HepG2 (cell line): Measurements from ENCODE around the gene SOCS1. TPM values are rescaled to one million over a fixed set of nuclear protein-coding genes. Genes with fewer than 3 reads are reported as not detected.

Source experiments
- ARNTL ChIP-seq: sonication (generic); formaldehyde crosslinking; IDR thresholded peaks from 2 replicates; pipeline ENCODE4 v1.4.0; 2020; ENCODE audit warnings: mild to moderate bottlenecking, missing genetic modification reagents
- CREB1 ChIP-seq, 2 experiments: fragments of 450-650 bp in 1 of 2; IDR thresholded peaks; 2 replicates each; pipeline ENCODE4 v1.6.1; 2016 to 2017; ENCODE audit warnings: control low read depth in 1 of 2, mild to moderate bottlenecking in 1 of 2, missing compliant biosample characterization in 1 of 2, missing genetic modification characterization in 1 of 2
- ELF1 ChIP-seq: sonication (generic); formaldehyde crosslinking; IDR thresholded peaks from 2 replicates; pipeline ENCODE4 v1.4.0; 2020; ENCODE audit warnings: missing genetic modification reagents
- EZH2 ChIP-seq: conservative IDR thresholded peaks from 2 replicates; pipeline ENCODE4 v1.6.1; 2012; ENCODE audit warnings: mild to moderate bottlenecking, low read depth, low read length, moderate library complexity
- FOSL1 ChIP-seq: sonication (generic); formaldehyde crosslinking; IDR thresholded peaks from 2 replicates; pipeline ENCODE4 v1.9.0; 2021; ENCODE audit warnings: missing genetic modification reagents, borderline replicate concordance
- FOXP1 ChIP-seq, 2 experiments: fragments of 450-650 bp in 1 of 2; IDR thresholded peaks; 2 replicates each; pipeline ENCODE4 v1.6.1; 2017 to 2018; ENCODE audit warnings: antibody characterized with exemption in 1 of 2
- GATAD2A ChIP-seq: IDR thresholded peaks from 2 replicates; pipeline ENCODE4 v1.6.1; 2016
- GFI1 ChIP-seq: sonication (generic); formaldehyde crosslinking; IDR thresholded peaks from 2 replicates; pipeline ENCODE4 v1.5.0; 2020; ENCODE audit warnings: missing genetic modification reagents, mild to moderate bottlenecking, borderline replicate concordance
- GTF2F1 ChIP-seq: fragments of 150-350 bp; IDR thresholded peaks from 2 replicates; pipeline ENCODE4 v1.6.1; 2014; ENCODE audit warnings: low read length
- HCFC1 ChIP-seq: fragments of 150-350 bp; IDR thresholded peaks from 2 replicates; pipeline ENCODE4 v1.6.1; 2014; ENCODE audit warnings: low read depth, low read length
- KDM5B ChIP-seq: sonication (generic); formaldehyde crosslinking; IDR thresholded peaks from 2 replicates; pipeline ENCODE4 v1.4.0; 2020; ENCODE audit warnings: missing genetic modification reagents, mild to moderate bottlenecking, borderline replicate concordance
- MLLT10 ChIP-seq: sonication (generic); formaldehyde crosslinking; IDR thresholded peaks from 2 replicates; pipeline ENCODE4 v1.4.0; 2020; ENCODE audit warnings: missing genetic modification reagents
- NFATC3 ChIP-seq: sonication (generic); formaldehyde crosslinking; IDR thresholded peaks from 2 replicates; pipeline ENCODE4 v1.5.1; 2020; ENCODE audit warnings: mild to moderate bottlenecking, missing genetic modification reagents
- PATZ1 ChIP-seq: sonication (generic); formaldehyde crosslinking; IDR thresholded peaks from 2 replicates; pipeline ENCODE4 v1.4.0; 2020; ENCODE audit warnings: missing genetic modification reagents
- SOX6 ChIP-seq, 2 experiments: fragments of 450-650 bp in 1 of 2; sonication (generic) in 1 of 2; formaldehyde crosslinking in 1 of 2; IDR thresholded peaks; 2 replicates each; pipeline versions ENCODE4 v1.4.0 to v1.6.1; 2017 to 2020; ENCODE audit warnings: antibody characterized with exemption in 1 of 2, mild to moderate bottlenecking in 1 of 2, missing genetic modification reagents in 1 of 2
- SP2 ChIP-seq: sonication (generic); formaldehyde crosslinking; IDR thresholded peaks from 2 replicates; pipeline ENCODE4 v1.5.1; 2020; ENCODE audit warnings: mild to moderate bottlenecking, missing genetic modification reagents
- TP53 ChIP-seq: sonication (generic); formaldehyde crosslinking; conservative IDR thresholded peaks from 2 replicates; pipeline ENCODE4 v1.4.0; 2020; ENCODE audit warnings: missing genetic modification reagents
- ZFP62 ChIP-seq: sonication (generic); formaldehyde crosslinking; IDR thresholded peaks from 2 replicates; pipeline ENCODE4 v1.4.0; 2020; ENCODE audit warnings: missing genetic modification reagents
- ZMYM3 ChIP-seq: sonication (generic); formaldehyde crosslinking; IDR thresholded peaks from 2 replicates; pipeline ENCODE4 v1.5.1; 2020; ENCODE audit warnings: mild to moderate bottlenecking, missing genetic modification reagents
- ZNF10 ChIP-seq: sonication (generic); formaldehyde crosslinking; IDR thresholded peaks from 2 replicates; pipeline ENCODE4 v1.4.0; 2020; ENCODE audit warnings: mild to moderate bottlenecking, low read depth, missing genetic modification reagents, borderline replicate concordance
- ZNF136 ChIP-seq: sonication (generic); formaldehyde crosslinking; IDR thresholded peaks from 2 replicates; pipeline ENCODE4 v1.8.1; 2022; ENCODE audit warnings: low read depth, mild to moderate bottlenecking, moderate library complexity, missing genetic modification reagents
- ZNF264 ChIP-seq: sonication (generic); formaldehyde crosslinking; IDR thresholded peaks from 2 replicates; pipeline ENCODE4 v1.4.0; 2020; ENCODE audit warnings: missing genetic modification reagents
- ZNF292 ChIP-seq: sonication (generic); formaldehyde crosslinking; IDR thresholded peaks from 2 replicates; pipeline ENCODE4 v1.8.1; 2022; ENCODE audit warnings: mild to moderate bottlenecking, low read depth, missing genetic modification reagents, borderline replicate concordance
- ZNF3 ChIP-seq: IDR thresholded peaks from 2 replicates; pipeline ENCODE4 v1.7.0; 2017; ENCODE audit warnings: inconsistent platforms
- ZNF510 ChIP-seq: sonication (generic); formaldehyde crosslinking; IDR thresholded peaks from 2 replicates; pipeline ENCODE4 v1.4.0; 2020; ENCODE audit warnings: low read depth, mild to moderate bottlenecking, missing genetic modification reagents
- ZNF629 ChIP-seq: sonication (generic); formaldehyde crosslinking; conservative IDR thresholded peaks from 2 replicates; pipeline ENCODE4 v1.5.0; 2020; ENCODE audit warnings: missing genetic modification reagents
- ZNF724P ChIP-seq: sonication (generic); formaldehyde crosslinking; IDR thresholded peaks from 2 replicates; pipeline ENCODE4 v1.8.0; 2022; ENCODE audit warnings: missing genetic modification reagents, borderline replicate concordance
- polyA plus RNA-seq, 8 experiments: library from polyadenylated mRNA; depleted of rRNA in 3 of 8; stranded (reverse) in 7 of 8; unstranded in 1 of 8; fragments of >200 nt; fragmentation: Illumina TruSeq in 4 of 8; extraction: Trizol in 4 of 8; gene quantifications; 2 replicates each; pipeline versions ENCODE4 v1.2.1 to v1.2.3, GENCODE V29; 2011 to 2016; ENCODE audit warnings: low read depth in 4 of 8, missing spikeins in 1 of 8, mixed read lengths in 1 of 8; ENCODE audit not compliant: insufficient read depth in 1 of 8
- total RNA-seq, 5 experiments: library from RNA; depleted of rRNA; stranded (reverse); fragments of >200 nt; fragmentation: Illumina TruSeq; extraction: Trizol; gene quantifications; 2 replicates each; pipeline ENCODE4 v1.2.3, GENCODE V29; 2016; ENCODE audit warnings: low read depth in 1 of 5
- TF ChIP-seq, protein P1 (sequence below): sonication (generic); formaldehyde crosslinking; IDR thresholded peaks from 2 replicates; pipeline ENCODE4 v1.5.0; 2020; ENCODE audit warnings: mild to moderate bottlenecking, missing genetic modification reagents

SOCS1 gene
- total and polyA plus RNA-seq, 2 of the 13 experiments (the other 11 are each of a cell fraction or from before 2014, with no cell fraction given) = 5.3 to 6.3 TPM

- TF ChIP-seq ZNF724P (CRISPR knock-in tag) (no peak), ZNF510 (CRISPR knock-in tag) (0 out of 2 replicates have a peak, but pooled peaks have one; percentile 9), FOSL1 (CRISPR knock-in tag) (no peak), ELF1 (no peak), EZH2 (no peak), GATAD2A (no peak), GTF2F1 (no peak), ZNF10 (CRISPR knock-in tag) (no peak), SP2 (CRISPR knock-in tag) (no peak), PATZ1 (CRISPR knock-in tag) (no peak), TP53 (no peak), ZNF629 (CRISPR knock-in tag) (no peak), GFI1 (CRISPR knock-in tag) (no peak), SOX6 (IDR thresholded peaks at IDR 0.05) (no peak), SOX6 (CRISPR knock-in tag; IDR thresholded peaks at IDR 0.05) (no peak), ZFP62 (CRISPR knock-in tag) (no peak), HCFC1 (no peak), CREB1 (IDR thresholded peaks at IDR 0.05) (no peak), CREB1 (CRISPR knock-in tag; IDR thresholded peaks at IDR 0.05) (no peak), ARNTL (CRISPR knock-in tag) (no peak), ZNF292 (CRISPR knock-in tag) (peak; percentile 6; the same call in 1 of the 2 replicates), FOXP1 (IDR thresholded peaks at IDR 0.05) (no peak), FOXP1 (CRISPR knock-in tag; IDR thresholded peaks at IDR 0.05) (no peak), ZNF136 (CRISPR knock-in tag) (no peak), ZNF264 (CRISPR knock-in tag) (no peak), MLLT10 (CRISPR knock-in tag) (no peak), KDM5B (CRISPR knock-in tag) (no peak), NFATC3 (CRISPR knock-in tag) (no peak), ZNF3 (CRISPR knock-in tag) (no peak), ZMYM3 (CRISPR knock-in tag) (0 out of 2 replicates have a peak, but pooled peaks have one; percentile 55)
- TF ChIP-seq, protein P1, sequence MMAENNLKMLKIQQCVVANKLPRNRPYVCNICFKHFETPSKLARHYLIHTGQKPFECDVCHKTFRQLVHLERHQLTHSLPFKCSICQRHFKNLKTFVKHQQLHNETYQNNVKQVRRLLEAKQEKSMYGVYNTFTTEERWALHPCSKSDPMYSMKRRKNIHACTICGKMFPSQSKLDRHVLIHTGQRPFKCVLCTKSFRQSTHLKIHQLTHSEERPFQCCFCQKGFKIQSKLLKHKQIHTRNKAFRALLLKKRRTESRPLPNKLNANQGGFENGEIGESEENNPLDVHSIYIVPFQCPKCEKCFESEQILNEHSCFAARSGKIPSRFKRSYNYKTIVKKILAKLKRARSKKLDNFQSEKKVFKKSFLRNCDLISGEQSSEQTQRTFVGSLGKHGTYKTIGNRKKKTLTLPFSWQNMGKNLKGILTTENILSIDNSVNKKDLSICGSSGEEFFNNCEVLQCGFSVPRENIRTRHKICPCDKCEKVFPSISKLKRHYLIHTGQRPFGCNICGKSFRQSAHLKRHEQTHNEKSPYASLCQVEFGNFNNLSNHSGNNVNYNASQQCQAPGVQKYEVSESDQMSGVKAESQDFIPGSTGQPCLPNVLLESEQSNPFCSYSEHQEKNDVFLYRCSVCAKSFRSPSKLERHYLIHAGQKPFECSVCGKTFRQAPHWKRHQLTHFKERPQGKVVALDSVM (CRISPR knock-in tag) = peak; percentile 87
Observed at GRCh38 chr16:11290102-11290893, 34.3 kb upstream of the SOCS1 start (continued).
